Measurements from ENCODE around the gene CLIC6. TPM values are rescaled to one million over a fixed set of nuclear protein-coding genes. Genes with fewer than 3 reads are reported as not detected.

CLIC6 gene
- total and polyA plus RNA-seq, 2 of the 4 experiments (the other 2 are of a cell fraction) = not detected

DNA sequence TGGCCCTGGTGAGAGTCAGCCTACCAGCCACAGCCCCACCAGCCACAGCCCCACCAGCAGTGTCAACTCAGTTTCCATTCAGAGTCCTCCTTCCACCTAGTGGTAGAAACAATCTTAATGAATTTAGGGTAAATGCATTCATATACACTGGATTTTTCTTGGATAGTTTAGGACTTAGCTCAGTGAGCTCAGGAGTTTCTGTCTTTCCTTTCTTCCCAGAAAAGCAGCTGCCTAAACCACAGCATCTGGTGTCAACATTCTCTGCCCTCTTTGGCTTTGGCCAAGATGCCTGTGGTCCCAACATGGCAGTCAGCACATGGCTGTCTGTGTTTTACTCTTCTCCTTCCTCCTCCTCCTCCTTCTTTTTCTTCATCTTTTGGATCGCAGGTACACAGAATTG, 94.0 kb downstream of the CLIC6 start:
- Histone ChIP-seq H3K4ac (ENCODE audit: low read depth, low read length) (no peak overlapping the region), H3K23ac (ENCODE audit: low read depth, low read length) (no peak overlapping the region), H3K9ac (ENCODE audit: low read depth, low read length) (no peak overlapping the region), H3K27ac (ENCODE audit: insufficient read depth, low read length) (no peak overlapping the region), H2AK5ac (ENCODE audit: low read depth, low read length) (no peak overlapping the region), H3K56ac (ENCODE audit: extremely low read depth, insufficient read depth, low read length) (no peak overlapping the region), H3K27me3 (ENCODE audit: control insufficient read depth, insufficient read depth, low read length) (no peaks in the 10 kb centered on the region), H3K4me2 (ENCODE audit: low read depth, low read length) (no peak overlapping the region), H2AK9ac (replicated peaks; ENCODE audit: low read depth, low read length, poor library complexity) (no peak overlapping the region), H4K5ac (ENCODE audit: low read depth, low read length) (no peak overlapping the region), H2AFZ (replicated peaks; ENCODE audit: low read length, poor library complexity) (no peak overlapping the region), H4K91ac (ENCODE audit: insufficient read depth, low read depth, low read length) (no peak overlapping the region), H3K79me1 (ENCODE audit: low read depth in 1 of 2, low read length in 2 of 2) (no peaks in the 10 kb centered on the region), H4K8ac (ENCODE audit: low read depth in 2 of 2, low read length in 2 of 2) (no peak overlapping the region), H4K20me1 (ENCODE audit: insufficient read depth, low read length) (no peaks in the 10 kb centered on the region), H2BK20ac (ENCODE audit: low read depth, low read length) (no peak overlapping the region), H3K36me3 (ENCODE audit: control insufficient read depth, insufficient read depth, low read length) (no peaks in the 10 kb centered on the region), H2BK5ac (ENCODE audit: low read depth, low read length, poor library complexity, severe bottlenecking) (no peak overlapping the region), H2BK15ac (ENCODE audit: low read depth, low read length) (no peak overlapping the region), H3K4me3 (ENCODE audit: insufficient read depth, low read depth, low read length) (no peak overlapping the region), H3K9me1 (ENCODE audit: insufficient read depth, low read length) (no peaks in the 10 kb centered on the region), H3K9me3 (ENCODE audit: control insufficient read depth, insufficient read depth, low read length) (peaks cover 2% of the 10 kb centered on the region; the same call in 1 of the 2 replicates), H3K14ac (replicated peaks; ENCODE audit: low read depth, low read length) (no peak overlapping the region), H3K18ac (ENCODE audit: low read depth, low read length) (no peak overlapping the region), H3K4me1 (ENCODE audit: control insufficient read depth, insufficient read depth, low read length) (no peaks in the 10 kb centered on the region), H2BK120ac (ENCODE audit: low read depth, low read length) (no peak overlapping the region)
- dilution Hi-C loops (cut with HindIII; ENCODE audit: low sequenced_read_pairs, unreplicated experiment) (no loop called here), intact Hi-C loops (cut with micrococcal nuclease) (no loop called here), in situ Hi-C loops (cut with MboI; ENCODE audit: low sequenced_read_pairs) (no loop called here)
- DNase-seq = peak; percentile 81
- peak; percentile 82 for ATAC-seq (ENCODE audit: low read depth)
- ChIA-PET POLR2A (ENCODE audit: unreplicated experiment) (interaction anchor here (0.6 kb wide), 1 partner anchor 1306 kb away, joined by 8 read pairs; no protein-coding TSS in a partner anchor), CTCF (interaction anchor here (0.6 to 1.0 kb wide), 3 partner anchors 17 to 50 kb away, joined by 3 to 5 read pairs (median 3); no protein-coding TSS in a partner anchor)
- TF ChIP-seq FOS (IDR thresholded peaks at IDR 0.05; ENCODE audit: low read depth, low read length) (no peak), BHLHE40 (IDR thresholded peaks at IDR 0.05; ENCODE audit: low read depth, low read length) (no peak), RFX5 (IDR thresholded peaks at IDR 0.05; ENCODE audit: low read depth, low read length) (no peak), NFE2L2 (IDR thresholded peaks at IDR 0.05; ENCODE audit: low read depth, low read length) (no peak), RCOR1 (IDR thresholded peaks at IDR 0.05; ENCODE audit: insufficient replicate concordance, low read length) (no peak), CHD1 (IDR thresholded peaks at IDR 0.05; ENCODE audit: low read depth, low read length) (no peak), POLR2A (IDR thresholded peaks at IDR 0.05; ENCODE audit: low read depth, low read length) (no peak), CEBPB (IDR thresholded peaks at IDR 0.05; ENCODE audit: low read depth, low read length) (no peak), USF2 (IDR thresholded peaks at IDR 0.05; ENCODE audit: low read depth, low read length) (no peak)
- no CpG with 5 or more reads among the region's 1 CpG for WGBS, 2 experiments (ENCODE audit: extremely low coverage in 2 of 2, insufficient read length in 1 of 2)
- BruUV-seq (replicated peaks) = no TSS peak

Measured in IMR-90 (cell line).